Activated T-helper 1 cell treated with anti-CD3 and anti-CD28 coated beads, Interleukin-2, amount 50 U/mL, for 16 hours (primary cell): ENCODE measurements around the gene CLEC16A.
"Not testable (repeated sequence)": the region's sequence is repeated elsewhere in the genome, so short reads cannot be mapped to it uniquely, and the experiment has no call there.

Experiments
- DNase-seq, 2 donors: peaks; one replicate each; pipeline ENCODE4 v3.0.0-alpha.2; 2020; ENCODE audit warnings: low read depth in 1 of 2, low spot score in 1 of 2

CLEC16A gene

GRCh38 chr16:10923146-10923649 lies 21.2 kb upstream of the CLEC16A start:
- DNase-seq, result no peak

GRCh38 chr16:10923650-10924214 lies 20.6 kb upstream of the CLEC16A start:
- DNase-seq, result no peak

GRCh38 chr16:10925285-10925684 lies 19.1 kb upstream of the CLEC16A start:
- DNase-seq, result not testable (repeated sequence)

GRCh38 chr16:10926094-10926493 lies 18.3 kb upstream of the CLEC16A start:
- DNase-seq, result no peak

GRCh38 chr16:10926867-10927266 lies 17.5 kb upstream of the CLEC16A start:
- DNase-seq, result no peak

GRCh38 chr16:10927497-10928112 lies 16.8 kb upstream of the CLEC16A start:
- no peak for DNase-seq

GRCh38 chr16:10929097-10929496 lies 15.3 kb upstream of the CLEC16A start:
- DNase-seq, result not testable (repeated sequence)

- DNase-seq, result no peak
Observed at GRCh38 chr16:10929853-10930754, 14.3 kb upstream of the CLEC16A start.

GRCh38 chr16:10930755-10931093 lies 13.6 kb upstream of the CLEC16A start:
- no peak for DNase-seq

- no peak for DNase-seq
Observed at GRCh38 chr16:10931134-10931533, 13.2 kb upstream of the CLEC16A start.

GRCh38 chr16:10931977-10932632 lies 12.3 kb upstream of the CLEC16A start:
- no peak for DNase-seq

GRCh38 chr16:10932959-10933710 lies 11.2 kb upstream of the CLEC16A start:
- DNase-seq, result no peak

- DNase-seq, result no peak
Observed at GRCh38 chr16:10933865-10934264, 10.5 kb upstream of the CLEC16A start.

GRCh38 chr16:10934325-10935107 lies 9.8 kb upstream of the CLEC16A start:
- DNase-seq, result no peak

GRCh38 chr16:10935226-10935915 lies 9.0 kb upstream of the CLEC16A start:
- DNase-seq, result no peak

- no peak for DNase-seq
Observed at GRCh38 chr16:10936272-10936984, 7.9 kb upstream of the CLEC16A start.

- DNase-seq, result no peak
Observed at GRCh38 chr16:10937068-10937859, 7.1 kb upstream of the CLEC16A start.

GRCh38 chr16:10938321-10938720 lies 6.0 kb upstream of the CLEC16A start:
- DNase-seq, result no peak
